NCI-H82 (cell line): Measurements from ENCODE around the gene PSMA8.
"Not testable (repeated sequence)": the region's sequence is repeated elsewhere in the genome, so short reads cannot be mapped to it uniquely, and the experiment has no call there.

Source experiments
- DNase-seq: peaks from one replicate; lab custom pipeline; 2025; lab: John Stamatoyannopoulos, UW

Gene PSMA8

DNA sequence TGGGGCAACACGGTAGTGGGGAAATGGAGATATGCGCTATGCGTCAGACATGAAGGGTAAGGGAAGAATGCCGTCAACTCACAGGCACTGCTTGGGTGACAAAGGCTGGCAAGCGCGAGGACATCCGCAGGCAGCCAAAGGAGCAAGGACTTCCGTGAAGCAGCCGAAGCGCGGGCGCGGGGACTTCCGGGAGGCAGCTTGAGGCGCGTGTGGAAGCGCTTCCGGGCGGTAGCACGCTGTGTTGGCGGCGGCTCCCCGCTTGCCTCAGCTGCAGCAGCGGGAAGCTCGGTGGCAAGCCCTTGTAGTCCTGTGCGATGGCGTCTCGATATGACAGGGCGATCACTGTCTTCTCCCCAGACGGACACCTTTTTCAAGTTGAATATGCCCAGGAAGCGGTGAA, at the start of gene PSMA8:
PSMA8 (plus strand) TSS at position 218 of the 400 bp plus-strand sequence; CDS start at position 315, 97 bp downstream.
- no peak for DNase-seq

DNA sequence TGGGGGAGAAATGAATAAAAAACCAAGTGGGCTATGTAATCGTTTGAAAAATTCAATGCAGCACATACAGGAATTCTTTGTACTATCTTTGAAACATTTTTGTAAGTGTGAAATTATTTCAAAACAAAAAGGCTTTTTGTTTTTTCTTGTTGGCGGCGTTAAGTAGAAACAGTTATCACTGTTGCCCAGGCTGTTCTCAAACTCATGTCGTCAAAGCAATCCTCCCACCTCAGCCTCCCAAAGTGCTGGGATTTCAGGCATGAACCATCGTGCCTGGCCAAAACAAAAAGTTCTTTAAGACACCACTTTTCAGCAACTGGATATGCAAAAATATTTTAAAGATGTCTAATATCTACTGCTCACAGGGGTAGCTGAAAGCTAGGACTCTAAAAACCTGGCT, 48.6 kb upstream of the PSMA8 start:
- DNase-seq = no peak

GRCh38 chr18:26086959-26087358, 46.7 kb upstream of the PSMA8 start:
- DNase-seq = no peak

DNA sequence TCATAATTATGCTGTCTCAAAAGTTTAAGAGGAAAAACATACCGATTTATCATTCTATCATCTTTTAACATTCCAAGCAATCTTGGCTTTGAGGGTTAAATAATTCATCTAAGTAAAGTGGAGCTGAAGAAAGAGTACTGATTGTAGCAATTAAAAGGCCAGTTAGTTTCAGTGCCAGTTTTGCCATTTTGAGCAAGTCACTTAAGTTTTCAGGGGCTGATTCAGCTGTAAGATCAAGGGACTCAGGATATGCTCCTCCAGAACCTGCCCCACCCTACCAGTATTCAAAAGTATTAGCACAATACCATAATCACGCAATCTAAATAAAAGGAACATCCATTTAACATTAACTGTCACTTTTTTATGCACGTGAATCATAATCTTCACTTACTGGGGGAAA, 45.2 kb upstream of the PSMA8 start:
- no peak for DNase-seq

- no peak for DNase-seq
Observed at GRCh38 chr18:26089293-26090129, 44.2 kb upstream of the PSMA8 start.

DNA sequence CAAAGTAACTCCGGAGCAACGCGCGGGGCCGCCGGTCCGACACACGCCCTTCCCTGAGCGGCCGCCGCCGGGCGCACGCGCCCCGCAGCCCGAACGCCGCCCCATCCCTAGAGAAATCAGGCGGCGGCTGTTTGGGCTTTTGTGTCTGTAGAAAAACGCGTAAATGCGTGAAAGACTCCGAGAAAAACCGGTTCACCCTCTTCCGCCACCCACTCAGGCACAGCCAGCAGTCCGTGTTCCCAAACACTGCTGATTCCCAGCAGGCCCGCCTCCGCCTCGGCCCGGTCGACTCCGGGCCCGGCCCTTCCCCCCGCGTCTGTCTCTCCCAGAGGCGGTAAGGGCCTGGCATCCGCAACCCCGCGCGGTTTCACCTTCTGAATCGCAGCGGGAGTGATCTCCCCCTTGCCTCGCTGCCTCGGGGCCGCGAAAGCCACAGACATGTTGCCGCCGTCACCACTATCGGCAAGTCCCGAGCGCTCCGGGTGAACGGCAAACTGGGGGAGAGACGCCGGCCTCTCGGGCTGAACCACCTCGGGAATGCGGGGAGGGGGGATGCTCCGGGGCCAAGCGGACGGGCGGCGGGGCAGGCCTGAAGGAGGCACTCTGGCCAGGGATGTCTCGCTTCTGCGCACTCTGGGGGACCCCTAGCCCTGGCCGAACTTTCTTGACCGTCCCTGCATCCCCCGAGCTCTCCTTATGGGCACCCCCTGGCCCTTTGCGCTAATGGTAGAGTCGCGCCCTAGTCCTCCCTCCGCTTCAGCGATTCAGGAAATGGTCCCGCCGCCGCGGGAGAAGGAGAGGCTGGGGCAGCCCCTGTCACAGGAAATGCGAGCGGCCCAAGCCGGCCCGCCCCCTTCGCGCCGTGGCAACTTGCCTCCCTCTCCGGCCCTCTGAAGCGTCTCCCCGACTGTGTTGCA, 43.3 kb upstream of the PSMA8 start, which contains the start of gene SS18:
SS18 (minus strand) TSS at position 484 of the 917 bp plus-strand sequence; CDS start at position 440, 44 bp downstream.
- DNase-seq = peak; percentile 94

DNA sequence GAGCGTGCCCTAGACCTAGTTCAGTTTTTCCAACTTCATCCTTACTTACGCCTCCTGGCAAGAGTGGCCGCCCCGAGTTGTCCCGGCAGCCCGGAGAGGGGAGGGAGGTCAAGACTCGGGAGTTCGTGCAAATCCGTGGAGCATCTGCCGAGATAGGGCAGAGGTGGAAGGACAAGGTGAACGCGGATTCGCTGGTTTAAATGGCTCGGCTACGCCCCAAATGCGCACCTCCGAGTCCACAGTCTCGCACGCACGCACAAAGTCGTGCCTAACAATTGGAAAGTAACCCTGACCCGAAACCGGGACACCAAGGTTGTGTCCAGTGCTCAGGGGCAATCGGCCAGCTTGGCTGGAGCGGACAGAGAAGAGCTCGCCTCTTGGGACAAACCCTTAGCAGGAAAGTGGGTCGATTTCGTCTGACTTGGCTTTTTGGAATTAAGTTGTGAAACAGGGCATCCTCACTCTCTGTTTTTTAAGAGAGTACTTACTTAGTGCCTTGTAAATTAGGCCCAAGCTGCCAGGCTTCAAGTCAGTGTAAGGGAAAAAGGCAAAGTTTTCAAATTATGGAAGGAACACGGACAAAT, 42.5 kb upstream of the PSMA8 start:
- DNase-seq = peak; percentile 86

- no peak for DNase-seq
Observed at GRCh38 chr18:26096852-26097251, 36.8 kb upstream of the PSMA8 start.

DNA sequence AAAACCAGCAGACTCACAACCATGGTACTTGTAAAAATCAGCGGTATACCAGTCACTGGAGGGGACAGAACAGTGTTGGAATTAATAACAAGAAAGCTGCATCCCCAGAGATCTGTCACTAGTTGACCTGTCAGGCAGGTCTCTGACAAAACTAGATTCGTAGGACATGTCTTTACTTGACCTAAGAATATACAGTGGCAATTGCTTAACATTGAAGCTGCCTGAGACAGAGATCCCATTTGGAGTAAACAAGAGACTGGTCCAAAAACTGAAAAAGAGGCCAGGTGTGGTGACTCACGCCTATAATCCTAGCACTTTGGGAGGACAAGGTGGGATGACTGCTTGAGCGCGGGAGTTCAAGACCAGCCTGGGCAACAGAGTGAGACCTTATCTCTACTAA, 36.1 kb upstream of the PSMA8 start:
- no peak for DNase-seq

DNA sequence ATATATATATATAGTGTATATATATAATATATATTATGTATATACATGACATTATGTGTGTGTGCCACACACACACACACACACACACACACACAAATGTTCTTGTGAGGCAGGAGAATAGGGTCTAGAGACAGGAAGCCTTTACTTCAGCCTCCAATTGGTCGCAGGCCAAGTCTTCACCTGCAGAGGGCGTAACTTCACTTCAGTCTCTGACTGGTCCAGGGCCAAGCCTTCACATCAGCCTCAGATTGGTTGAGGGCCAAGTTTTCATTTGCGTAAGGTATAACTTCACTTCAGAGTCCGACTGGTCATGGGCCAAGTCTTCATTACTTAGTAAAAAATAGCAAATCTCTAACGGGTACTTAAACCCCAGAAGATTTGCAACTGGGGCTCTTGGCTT, 30.1 kb upstream of the PSMA8 start:
- peak; percentile 64 for DNase-seq

- no peak for DNase-seq
Observed at GRCh38 chr18:26104035-26104434, 29.6 kb upstream of the PSMA8 start.

DNA sequence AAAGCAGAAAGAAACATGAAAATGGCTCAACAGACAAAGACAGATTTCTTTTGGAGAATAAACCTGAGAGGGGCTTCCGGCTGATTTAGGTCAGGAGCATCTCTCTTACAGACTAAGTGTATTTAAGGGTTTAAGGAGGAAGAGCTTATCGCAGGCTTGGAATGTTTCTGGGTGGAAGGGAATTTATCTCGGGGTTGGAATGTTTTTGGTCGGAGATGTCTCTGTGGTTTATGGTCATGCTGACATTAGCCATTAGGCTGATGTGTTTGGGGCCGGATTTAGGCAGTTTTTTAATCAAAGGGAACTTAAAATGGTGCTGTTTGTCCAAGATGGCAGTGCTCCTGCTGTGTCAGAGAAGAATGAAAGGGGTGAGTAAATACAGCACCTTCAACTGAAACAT, 14.4 kb upstream of the PSMA8 start:
- no peak for DNase-seq

- no peak for DNase-seq
Observed at GRCh38 chr18:26121476-26121875, 12.2 kb upstream of the PSMA8 start.

DNA sequence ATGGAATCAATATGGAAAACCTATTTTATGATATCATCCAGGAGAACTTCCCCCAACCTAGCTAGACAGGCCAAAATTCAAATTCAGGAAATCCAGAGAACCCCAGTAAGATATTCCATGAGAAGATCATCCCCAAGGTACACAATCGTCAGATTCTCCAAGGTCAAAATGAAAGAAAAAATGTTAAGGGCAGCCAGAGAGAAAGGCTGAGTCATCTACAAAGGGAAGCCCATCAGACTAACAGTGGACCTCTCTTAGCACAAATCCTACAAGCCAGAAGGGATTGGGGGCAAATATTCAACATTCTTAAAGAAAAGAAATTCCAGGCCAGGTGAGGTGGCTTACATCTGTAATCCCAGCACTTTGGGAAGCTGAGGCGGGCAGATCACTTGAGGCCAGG, 11.7 kb upstream of the PSMA8 start:
- not testable (repeated sequence) for DNase-seq

GRCh38 chr18:26127786-26128185, 5.9 kb upstream of the PSMA8 start:
- peak; percentile 50 for DNase-seq

DNA sequence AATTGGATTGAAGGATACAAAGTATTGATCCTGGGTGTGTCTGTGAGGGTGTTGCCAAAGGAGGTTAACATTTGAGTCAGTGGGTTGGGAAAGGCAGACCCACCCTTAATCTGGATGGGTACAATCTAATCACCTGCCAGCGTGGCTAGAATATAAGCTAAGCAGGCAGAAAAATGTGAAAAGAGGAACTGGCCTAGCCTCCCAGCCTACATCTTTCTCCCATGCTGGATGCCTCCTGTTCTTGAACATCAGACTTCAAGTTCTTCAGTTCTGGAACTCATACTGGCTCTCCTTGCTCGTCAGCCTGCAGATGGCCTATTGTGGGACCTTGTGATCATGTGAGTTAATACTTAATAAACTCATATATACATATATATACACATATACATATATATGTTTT, 5.5 kb upstream of the PSMA8 start:
- DNase-seq = not testable (repeated sequence)

GRCh38 chr18:26134107-26134506, 438 bp downstream of the PSMA8 start:
- no peak for DNase-seq

- DNase-seq = no peak
Observed at GRCh38 chr18:26135548-26135947, 1.9 kb downstream of the PSMA8 start.

DNA sequence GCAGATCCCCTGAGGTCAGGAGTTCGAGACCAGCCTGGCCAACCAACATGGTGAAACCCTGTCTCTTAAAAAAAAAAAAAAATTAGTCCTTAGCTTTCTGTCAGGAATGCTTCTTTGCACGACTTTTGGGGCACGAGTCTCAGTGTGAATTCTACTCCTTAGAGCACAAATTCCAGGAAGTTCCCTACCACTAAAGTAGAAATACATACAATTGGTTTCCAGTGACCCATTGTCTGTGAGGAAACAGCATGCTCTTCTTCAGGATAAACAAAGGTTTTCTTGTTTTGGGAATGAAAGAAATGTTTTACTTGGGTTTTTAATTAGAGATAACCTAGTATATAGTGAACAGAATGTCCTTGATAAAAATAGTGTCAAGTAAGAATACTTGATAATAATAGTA, 23.7 kb downstream of the PSMA8 start:
- no peak for DNase-seq

GRCh38 chr18:26159353-26159752, 25.7 kb downstream of the PSMA8 start:
- no peak for DNase-seq

DNA sequence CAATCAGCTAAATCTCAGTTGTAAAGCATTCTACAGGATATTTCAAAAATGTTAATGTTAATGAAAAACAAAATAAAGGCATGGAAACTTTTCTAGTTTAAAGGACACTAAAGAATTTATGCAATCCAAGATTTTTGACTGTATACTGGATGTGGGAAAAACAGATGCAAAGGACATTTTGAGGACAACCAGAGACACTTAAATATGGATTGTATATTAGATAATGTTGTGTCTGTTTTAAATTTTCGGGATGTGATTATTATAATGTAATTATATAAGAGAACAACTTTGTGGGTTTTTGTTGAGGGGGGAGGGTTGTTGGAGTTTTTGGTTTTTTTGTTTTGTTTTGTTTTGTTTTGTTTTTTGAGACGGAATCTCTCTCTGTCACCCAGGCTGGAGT, 30.9 kb downstream of the PSMA8 start:
- no peak for DNase-seq

- not testable (repeated sequence) for DNase-seq
Observed at GRCh38 chr18:26167592-26167991, 33.9 kb downstream of the PSMA8 start.
